OCI-LY3 (cell line): ENCODE measurements around the gene PYCR2.
A peak's percentile ranks its signal among the peaks of the same experiment; 100 is the strongest.

Source experiments
- H2AFZ ChIP-seq: fragments of 200-600, 300-600 bp; shearing (Covaris generic); 2 replicates; pipeline ENCODE4 v1.6.0; 2014; ENCODE audit warnings: antibody characterized with exemption, low read depth, low read length
- H3K27ac ChIP-seq: fragments of 200-600, 300-600 bp; sonication (generic); 2 replicates; pipeline ENCODE4 v1.5.1; 2014; ENCODE audit warnings: mild to moderate bottlenecking, low read length, moderate library complexity, mixed read lengths
- H3K27me3 ChIP-seq: fragments of 200-600, 300-600 bp; sonication (generic); 2 replicates; pipeline ENCODE4 v1.6.1; 2014; ENCODE audit warnings: low read depth, low read length, mixed read lengths
- H3K36me3 ChIP-seq: fragments of 200-600, 300-600 bp; sonication (generic); replicated peaks from 2 replicates; pipeline ENCODE3; 2014; ENCODE audit warnings: low read depth, low read length, mixed read lengths
- H3K4me1 ChIP-seq: fragments of 300-600, 200-600 bp; sonication (generic); 2 replicates; pipeline ENCODE4 v1.6.1; 2014; ENCODE audit warnings: low read length, mixed read lengths
- H3K4me2 ChIP-seq: fragments of 200-600, 300-600 bp; sonication (generic); 2 replicates; pipeline ENCODE4 v1.6.1; 2014; ENCODE audit warnings: low read length, mixed read lengths
- H3K4me3 ChIP-seq: fragments of 300-600, 200-600 bp; sonication (generic); 2 replicates; pipeline ENCODE4 v1.5.1; 2014; ENCODE audit warnings: antibody characterized with exemption, mild to moderate bottlenecking, low read length, moderate library complexity
- H3K79me2 ChIP-seq: fragments of 300-600, 200-600 bp; shearing (Covaris generic); 2 replicates; pipeline ENCODE4 v1.6.1; 2014; ENCODE audit warnings: mild to moderate bottlenecking, low read length, mixed read lengths
- H3K9ac ChIP-seq: fragments of 300-600, 200-600 bp; shearing (Covaris generic); 2 replicates; pipeline ENCODE4 v1.6.0; 2014; ENCODE audit warnings: mild to moderate bottlenecking, low read length, moderate library complexity
- H3K9me3 ChIP-seq: fragments of 200-600, 300-600 bp; shearing (Covaris generic); 2 replicates; pipeline ENCODE4 v1.6.1; 2014; ENCODE audit warnings: low read length, mixed read lengths; ENCODE audit not compliant: insufficient read depth
- H4K20me1 ChIP-seq: fragments of 200-600, 300-600 bp; sonication (generic); 2 replicates; pipeline ENCODE4 v1.6.1; 2016; ENCODE audit warnings: low read length, mixed read lengths; ENCODE audit not compliant: insufficient read depth
- EZH2phosphoT487 ChIP-seq: fragments of 200-600 bp; shearing (Covaris generic); IDR thresholded peaks from 2 replicates; pipeline ENCODE4 v1.6.1; 2018; ENCODE audit warnings: antibody characterized with exemption, mixed run types, low read depth
- TF ChIP-seq, protein P1 (sequence below): fragments of 200-600, 300-600 bp; sonication (generic); IDR thresholded peaks from 2 replicates; pipeline ENCODE4 v1.5.1; 2014; ENCODE audit warnings: antibody characterized with exemption, low read length, low read depth

PYCR2 gene

GRCh38 chr1:225944951-225945350 is 20.9 kb upstream of the PYCR2 start:
- Histone ChIP-seq H3K9ac (no peak overlapping the region), H2AFZ (no peak overlapping the region)

DNA sequence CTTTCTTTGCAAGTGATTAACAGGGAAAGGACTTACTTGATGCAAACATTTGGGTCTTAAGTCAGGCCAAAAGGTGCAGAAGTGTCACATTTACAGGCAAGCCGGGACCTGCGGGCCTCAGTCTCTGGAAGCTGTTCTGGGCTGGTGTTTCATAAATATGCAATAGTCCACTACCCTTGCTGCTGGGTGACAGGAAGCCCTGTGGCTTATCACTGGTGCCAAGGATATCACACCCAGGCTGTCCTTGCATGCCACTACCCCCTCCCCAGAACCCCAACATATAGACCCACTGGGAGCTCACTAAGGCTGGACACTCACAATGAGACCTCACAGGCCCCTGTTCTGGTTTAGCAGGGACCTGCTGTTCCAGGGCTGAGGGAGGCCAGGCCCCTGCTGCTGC is 20.3 kb upstream of the PYCR2 start:
- no peaks in the 10 kb centered on the region for H3K9me3 ChIP-seq
- H4K20me1 ChIP-seq: no peaks in the 10 kb centered on the region
- H3K36me3 ChIP-seq: no peaks in the 10 kb centered on the region
- no peaks in the 10 kb centered on the region for H3K79me2 ChIP-seq
- H3K27me3 ChIP-seq: peaks cover 43% of the 10 kb centered on the region
- TF ChIP-seq, protein P1, sequence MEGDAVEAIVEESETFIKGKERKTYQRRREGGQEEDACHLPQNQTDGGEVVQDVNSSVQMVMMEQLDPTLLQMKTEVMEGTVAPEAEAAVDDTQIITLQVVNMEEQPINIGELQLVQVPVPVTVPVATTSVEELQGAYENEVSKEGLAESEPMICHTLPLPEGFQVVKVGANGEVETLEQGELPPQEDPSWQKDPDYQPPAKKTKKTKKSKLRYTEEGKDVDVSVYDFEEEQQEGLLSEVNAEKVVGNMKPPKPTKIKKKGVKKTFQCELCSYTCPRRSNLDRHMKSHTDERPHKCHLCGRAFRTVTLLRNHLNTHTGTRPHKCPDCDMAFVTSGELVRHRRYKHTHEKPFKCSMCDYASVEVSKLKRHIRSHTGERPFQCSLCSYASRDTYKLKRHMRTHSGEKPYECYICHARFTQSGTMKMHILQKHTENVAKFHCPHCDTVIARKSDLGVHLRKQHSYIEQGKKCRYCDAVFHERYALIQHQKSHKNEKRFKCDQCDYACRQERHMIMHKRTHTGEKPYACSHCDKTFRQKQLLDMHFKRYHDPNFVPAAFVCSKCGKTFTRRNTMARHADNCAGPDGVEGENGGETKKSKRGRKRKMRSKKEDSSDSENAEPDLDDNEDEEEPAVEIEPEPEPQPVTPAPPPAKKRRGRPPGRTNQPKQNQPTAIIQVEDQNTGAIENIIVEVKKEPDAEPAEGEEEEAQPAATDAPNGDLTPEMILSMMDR: no peak
- TF ChIP-seq EZH2phosphoT487: no peak
- no peak overlapping the region for H3K4me3 ChIP-seq
- H2AFZ ChIP-seq: no peak overlapping the region
- peaks cover 28% of the 10 kb centered on the region for H3K4me1 ChIP-seq
- no peak overlapping the region for H3K9ac ChIP-seq
- H3K4me2 ChIP-seq: peak overlapping the region; percentile 65
- no peak overlapping the region for H3K27ac ChIP-seq

More at GRCh38 chr1:225944951-225945350, 20.9 kb upstream of the PYCR2 start:
- Histone ChIP-seq H3K27ac (no peak overlapping the region), H3K36me3 (no peaks in the 10 kb centered on the region), H3K4me2 (peak overlapping the region; percentile 65), H4K20me1 (no peaks in the 10 kb centered on the region), H3K79me2 (no peaks in the 10 kb centered on the region), H3K27me3 (peaks cover 43% of the 10 kb centered on the region), H3K4me1 (peaks cover 28% of the 10 kb centered on the region), H3K9me3 (no peaks in the 10 kb centered on the region), H3K4me3 (peak overlapping the region; percentile 27)
- TF ChIP-seq, protein P1: no peak
- no peak for TF ChIP-seq EZH2phosphoT487

DNA sequence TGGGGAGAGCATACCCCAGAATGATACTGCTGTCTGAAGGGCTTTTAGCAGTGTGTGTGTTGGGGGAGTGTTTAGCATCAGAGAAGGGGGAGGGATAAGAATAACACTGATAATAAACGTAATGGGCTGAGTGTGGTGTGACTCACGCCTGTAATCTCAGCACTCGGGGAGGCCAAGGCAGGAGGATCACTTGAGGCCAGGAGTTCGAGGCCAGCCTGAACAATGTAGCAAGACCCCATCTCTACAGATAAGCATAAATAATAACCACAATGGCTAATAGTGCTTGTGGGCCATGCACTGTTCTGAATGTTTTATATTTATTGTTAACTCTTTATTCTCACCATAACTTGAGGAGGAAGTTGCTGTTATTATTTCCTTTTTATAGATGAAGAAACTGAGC is 19.5 kb upstream of the PYCR2 start:
- Histone ChIP-seq H2AFZ (no peak overlapping the region), H3K4me3 (no peak overlapping the region), H3K27ac (no peak overlapping the region), H3K36me3 (no peaks in the 10 kb centered on the region), H3K4me2 (no peak overlapping the region), H3K9me3 (no peaks in the 10 kb centered on the region), H3K27me3 (peaks cover 35% of the 10 kb centered on the region), H3K79me2 (no peaks in the 10 kb centered on the region), H3K4me1 (peaks cover 28% of the 10 kb centered on the region), H3K9ac (no peak overlapping the region), H4K20me1 (no peaks in the 10 kb centered on the region)
- no peak for TF ChIP-seq EZH2phosphoT487
- TF ChIP-seq, protein P1: no peak

DNA sequence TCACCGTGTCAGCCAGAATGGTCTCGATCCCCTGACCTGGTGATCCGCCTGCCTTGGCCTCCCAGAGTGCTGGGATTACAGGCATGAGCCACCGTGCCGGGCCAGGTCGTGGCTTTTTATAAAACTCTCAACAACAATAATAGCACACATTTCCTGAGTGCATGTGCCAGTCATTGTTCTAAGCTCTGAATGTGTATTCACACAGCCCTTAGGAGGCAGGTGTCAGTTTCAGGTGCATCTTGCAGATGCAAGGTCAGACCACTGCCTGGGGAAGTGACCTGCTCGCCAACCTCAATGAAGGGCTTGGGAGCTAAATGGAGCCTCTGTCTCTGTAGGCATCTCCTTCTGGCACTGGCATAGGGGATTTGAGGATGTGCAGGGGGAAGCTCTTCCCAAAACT is 18.5 kb upstream of the PYCR2 start:
- peak overlapping the region; percentile 63 for H3K4me2 ChIP-seq
- no peak for TF ChIP-seq EZH2phosphoT487
- TF ChIP-seq, protein P1: no peak
- no peak overlapping the region for H3K27ac ChIP-seq
- H4K20me1 ChIP-seq: no peaks in the 10 kb centered on the region
- peaks cover 28% of the 10 kb centered on the region for H3K4me1 ChIP-seq
- peaks cover 28% of the 10 kb centered on the region for H3K27me3 ChIP-seq
- H3K36me3 ChIP-seq: no peaks in the 10 kb centered on the region
- no peaks in the 10 kb centered on the region for H3K9me3 ChIP-seq
- no peak overlapping the region for H3K9ac ChIP-seq
- no peak overlapping the region for H2AFZ ChIP-seq
- H3K79me2 ChIP-seq: no peaks in the 10 kb centered on the region
- H3K4me3 ChIP-seq: peak overlapping the region; percentile 41
